ENCODE results near the gene PELI2. TPM values are rescaled to one million over a fixed set of nuclear protein-coding genes. Genes with fewer than 3 reads are reported as not detected.

Gene PELI2
- total and polyA plus RNA-seq, 5 donors from 2014 or later, result 0.07 to 5.8 (median 1.3) TPM

DNA sequence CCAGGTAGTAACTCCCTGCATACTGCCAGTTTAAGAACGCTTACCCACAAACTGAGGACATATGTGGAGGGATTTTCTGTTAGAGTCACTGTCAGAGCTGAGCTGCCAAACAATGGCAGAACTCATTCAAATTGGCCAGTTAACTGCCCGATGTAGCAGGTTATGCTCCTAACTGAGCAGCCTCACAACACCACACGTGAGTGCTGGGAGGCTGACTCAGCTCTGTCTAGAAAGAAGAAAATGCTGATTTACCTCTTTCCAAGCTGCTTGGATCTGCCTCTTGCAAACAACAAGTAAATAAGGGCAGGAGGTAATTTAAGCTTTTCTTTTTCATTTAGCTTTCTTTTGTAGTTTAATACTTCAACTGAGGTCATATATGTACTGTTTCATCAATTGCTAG is 195.6 kb downstream of the PELI2 start:
- DNase-seq (no peak), ATAC-seq (ENCODE audit: low read depth in 2 of 2) (no peak)
- Mint-ChIP-seq H3K4me3 (no peak overlapping the region), H3K27me3 (no peaks in the 10 kb centered on the region), H3K36me3 (peaks cover 14% of the 10 kb centered on the region), H3K9me3 (peaks cover 0 to 4% (median 1%) of the 10 kb centered on the region in 7 donors), H3K27ac (no peak overlapping the region), H3K4me1 (peaks cover 0 to 5% (median 0%) of the 10 kb centered on the region in 4 donors)
- Histone ChIP-seq H3K36me3 (ENCODE audit: control insufficient read depth, insufficient read depth, low read length) (no peaks in the 10 kb centered on the region), H3K4me3 (ENCODE audit: low read depth, low read length) (no peak overlapping the region), H3K4me1 (ENCODE audit: control insufficient read depth, insufficient read depth, low read length, poor library complexity, severe bottlenecking) (no peaks in the 10 kb centered on the region), H3K9me3 (ENCODE audit: control insufficient read depth in 2 of 2, low read length in 2 of 2) (no peaks in the 10 kb centered on the region), H3K27me3 (ENCODE audit: control insufficient read depth, insufficient read depth, low read length) (no peaks in the 10 kb centered on the region), H3K27ac (ENCODE audit: insufficient read depth, low read length, poor library complexity, severe bottlenecking) (no peak overlapping the region)

DNA sequence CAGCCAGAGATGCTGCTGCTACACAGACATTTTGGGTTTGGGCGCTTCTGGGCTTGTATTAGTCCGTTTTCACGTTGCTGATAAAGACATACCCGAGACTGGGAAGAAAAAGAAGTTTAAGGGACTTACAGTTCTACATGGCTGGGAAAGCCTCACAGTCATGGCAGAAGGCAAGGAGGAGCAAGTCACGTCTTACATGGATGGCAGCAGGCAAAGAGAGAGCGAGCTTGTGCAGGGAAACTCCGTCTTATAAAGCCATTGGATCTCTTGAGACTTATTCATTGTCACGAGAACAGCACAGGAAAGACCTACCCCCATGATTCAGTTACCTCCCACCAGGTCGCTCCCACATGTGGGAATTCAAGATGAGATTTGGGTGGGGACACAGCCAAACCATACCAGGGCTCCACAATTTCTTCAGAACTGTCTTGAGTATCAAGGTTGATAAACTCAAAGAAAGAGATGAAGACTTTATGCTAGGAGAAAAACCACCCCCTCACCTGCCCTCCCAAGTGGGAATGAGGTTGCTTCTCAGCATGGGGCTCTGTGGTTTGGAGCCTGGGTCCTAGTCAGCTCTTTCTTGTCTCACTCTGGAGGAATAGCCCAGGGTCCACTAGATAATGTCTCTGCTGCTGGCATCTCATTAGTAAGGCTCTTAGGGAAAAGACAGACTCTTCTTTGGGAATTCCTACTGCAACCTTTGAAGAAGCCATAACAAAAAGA is 200.3 kb downstream of the PELI2 start:
- ATAC-seq (ENCODE audit: low read depth in 2 of 2), result no peak
- Histone ChIP-seq H3K4me1 (ENCODE audit: control insufficient read depth, insufficient read depth, low read length, poor library complexity, severe bottlenecking) (no peaks in the 10 kb centered on the region), H3K9me3 (ENCODE audit: control insufficient read depth in 2 of 2, low read length in 2 of 2) (no peaks in the 10 kb centered on the region), H3K27ac (ENCODE audit: insufficient read depth, low read length, poor library complexity, severe bottlenecking) (no peak overlapping the region), H3K36me3 (ENCODE audit: control insufficient read depth, insufficient read depth, low read length) (no peaks in the 10 kb centered on the region), H3K4me3 (ENCODE audit: low read depth, low read length) (no peak overlapping the region), H3K27me3 (ENCODE audit: control insufficient read depth, insufficient read depth, low read length) (no peaks in the 10 kb centered on the region)
- Mint-ChIP-seq H3K4me3 (no peak overlapping the region), H3K27ac (no peak overlapping the region), H3K27me3 (no peaks in the 10 kb centered on the region), H3K4me1 (peaks cover 0 to 5% (median 0%) of the 10 kb centered on the region in 4 donors), H3K36me3 (peaks cover 14% of the 10 kb centered on the region), H3K9me3 (peaks cover 0 to 4% (median 1%) of the 10 kb centered on the region in 7 donors)
- DNase-seq, result no peak

DNA sequence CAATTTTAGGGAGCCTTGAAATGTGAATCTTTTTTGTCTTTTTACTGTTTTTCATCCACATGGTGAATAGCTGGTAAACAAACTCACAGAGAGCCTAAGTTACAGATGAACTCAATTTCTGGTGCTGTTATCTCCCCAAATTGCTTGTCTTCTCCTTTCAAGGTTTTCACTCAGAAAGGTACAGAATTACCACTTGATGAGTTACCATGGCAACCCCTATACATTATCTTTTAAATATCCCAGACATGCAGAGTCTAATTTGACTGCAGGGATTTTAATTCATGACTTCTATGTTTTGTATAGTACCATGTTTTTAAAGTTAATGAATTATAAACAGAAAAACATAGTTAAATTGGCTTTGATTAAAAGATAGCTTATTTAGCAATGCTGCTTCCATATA is 203.7 kb downstream of the PELI2 start:
- Mint-ChIP-seq H3K4me1 (no peaks in the 10 kb centered on the region), H3K4me3 (no peak overlapping the region), H3K9me3 (peaks cover 0 to 1% (median 0%) of the 10 kb centered on the region in 7 donors), H3K36me3 (peaks cover 5% of the 10 kb centered on the region), H3K27ac (no peak overlapping the region), H3K27me3 (no peaks in the 10 kb centered on the region)
- ATAC-seq (ENCODE audit: low read depth in 2 of 2), result no peak
- no peaks in the 10 kb centered on the region for H3K27me3 ChIP-seq (ENCODE audit: control insufficient read depth, insufficient read depth, low read length)
- H3K27ac ChIP-seq (ENCODE audit: insufficient read depth, low read length, poor library complexity, severe bottlenecking), result no peak overlapping the region
- no peaks in the 10 kb centered on the region for H3K36me3 ChIP-seq (ENCODE audit: control insufficient read depth, insufficient read depth, low read length)
- DNase-seq, result no peak
- no peak overlapping the region for H3K4me3 ChIP-seq (ENCODE audit: low read depth, low read length)
- H3K4me1 ChIP-seq (ENCODE audit: control insufficient read depth, insufficient read depth, low read length, poor library complexity, severe bottlenecking), result no peaks in the 10 kb centered on the region
- H3K9me3 ChIP-seq (ENCODE audit: control insufficient read depth in 2 of 2, low read length in 2 of 2), result no peaks in the 10 kb centered on the region

DNA sequence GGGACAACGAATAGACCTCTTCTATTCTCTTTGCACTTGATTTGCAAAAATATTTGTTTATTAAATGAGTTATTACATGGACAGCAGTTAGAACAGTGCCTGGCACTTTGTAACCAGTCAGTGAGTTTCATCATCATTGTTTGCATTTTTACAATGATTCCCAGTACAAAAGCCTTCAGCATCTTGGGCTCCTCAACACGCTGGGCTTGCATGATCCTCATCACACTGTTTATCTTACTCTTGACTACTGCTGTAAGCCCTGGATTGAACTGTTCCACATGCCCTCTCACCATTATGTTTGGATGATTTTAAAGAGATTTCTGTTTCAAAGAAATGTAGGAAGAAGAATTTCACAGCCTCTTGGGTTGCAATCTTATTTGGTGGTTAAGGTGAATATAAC is 204.3 kb downstream of the PELI2 start:
- no peaks in the 10 kb centered on the region for H3K27me3 Mint-ChIP-seq
- no peak overlapping the region for H3K4me3 ChIP-seq (ENCODE audit: low read depth, low read length)
- no peak overlapping the region for H3K27ac Mint-ChIP-seq

DNA sequence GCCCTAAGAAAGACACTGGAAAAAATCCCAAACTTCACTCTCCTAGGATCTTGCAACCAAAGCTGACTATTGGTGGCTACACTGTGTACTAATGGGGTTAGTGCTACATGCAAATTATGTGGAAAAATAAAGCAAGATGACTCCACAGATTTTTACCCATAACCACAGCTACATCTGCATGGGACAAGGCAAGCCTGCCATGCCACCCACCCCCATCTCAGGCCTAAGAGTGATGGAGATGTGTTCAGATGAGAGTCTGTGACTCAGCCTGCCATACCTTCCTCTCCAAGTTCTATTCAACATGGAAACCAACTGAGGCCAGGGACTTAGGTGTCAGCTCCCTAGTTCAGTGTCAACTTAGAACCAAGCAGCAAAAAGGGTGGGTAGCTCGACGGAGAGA is 206.2 kb downstream of the PELI2 start:
- H3K9me3 Mint-ChIP-seq, result peaks cover 0 to 1% (median 0%) of the 10 kb centered on the region in 7 donors
- Histone ChIP-seq H3K4me1 (ENCODE audit: control insufficient read depth, insufficient read depth, low read length, poor library complexity, severe bottlenecking) (no peaks in the 10 kb centered on the region), H3K36me3 (ENCODE audit: control insufficient read depth, insufficient read depth, low read length) (no peaks in the 10 kb centered on the region), H3K4me3 (ENCODE audit: low read depth, low read length) (no peak overlapping the region), H3K27ac (ENCODE audit: insufficient read depth, low read length, poor library complexity, severe bottlenecking) (no peak overlapping the region), H3K27me3 (ENCODE audit: control insufficient read depth, insufficient read depth, low read length) (no peaks in the 10 kb centered on the region), H3K9me3 (ENCODE audit: control insufficient read depth in 2 of 2, low read length in 2 of 2) (no peaks in the 10 kb centered on the region)
- H3K27me3 Mint-ChIP-seq, result no peaks in the 10 kb centered on the region
- no peak overlapping the region for H3K4me3 Mint-ChIP-seq
- no peaks in the 10 kb centered on the region for H3K4me1 Mint-ChIP-seq
- no peak overlapping the region for H3K27ac Mint-ChIP-seq
- no peaks in the 10 kb centered on the region for H3K36me3 Mint-ChIP-seq
- DNase-seq, result no peak
- ATAC-seq (ENCODE audit: low read depth in 2 of 2), result no peak

More for the DNA sequence above, 204.3 kb downstream of the PELI2 start:
- Mint-ChIP-seq H3K9me3 (peaks cover 0 to 1% (median 0%) of the 10 kb centered on the region in 7 donors), H3K36me3 (peaks cover 5% of the 10 kb centered on the region), H3K4me1 (no peaks in the 10 kb centered on the region), H3K4me3 (no peak overlapping the region)
- H3K9me3 ChIP-seq (ENCODE audit: control insufficient read depth in 2 of 2, low read length in 2 of 2), result no peaks in the 10 kb centered on the region
- H3K27me3 ChIP-seq (ENCODE audit: control insufficient read depth, insufficient read depth, low read length), result no peaks in the 10 kb centered on the region
- no peaks in the 10 kb centered on the region for H3K4me1 ChIP-seq (ENCODE audit: control insufficient read depth, insufficient read depth, low read length, poor library complexity, severe bottlenecking)
- DNase-seq, result no peak
- H3K36me3 ChIP-seq (ENCODE audit: control insufficient read depth, insufficient read depth, low read length), result no peaks in the 10 kb centered on the region
- no peak overlapping the region for H3K27ac ChIP-seq (ENCODE audit: insufficient read depth, low read length, poor library complexity, severe bottlenecking)
- no peak for ATAC-seq (ENCODE audit: low read depth in 2 of 2)

DNA sequence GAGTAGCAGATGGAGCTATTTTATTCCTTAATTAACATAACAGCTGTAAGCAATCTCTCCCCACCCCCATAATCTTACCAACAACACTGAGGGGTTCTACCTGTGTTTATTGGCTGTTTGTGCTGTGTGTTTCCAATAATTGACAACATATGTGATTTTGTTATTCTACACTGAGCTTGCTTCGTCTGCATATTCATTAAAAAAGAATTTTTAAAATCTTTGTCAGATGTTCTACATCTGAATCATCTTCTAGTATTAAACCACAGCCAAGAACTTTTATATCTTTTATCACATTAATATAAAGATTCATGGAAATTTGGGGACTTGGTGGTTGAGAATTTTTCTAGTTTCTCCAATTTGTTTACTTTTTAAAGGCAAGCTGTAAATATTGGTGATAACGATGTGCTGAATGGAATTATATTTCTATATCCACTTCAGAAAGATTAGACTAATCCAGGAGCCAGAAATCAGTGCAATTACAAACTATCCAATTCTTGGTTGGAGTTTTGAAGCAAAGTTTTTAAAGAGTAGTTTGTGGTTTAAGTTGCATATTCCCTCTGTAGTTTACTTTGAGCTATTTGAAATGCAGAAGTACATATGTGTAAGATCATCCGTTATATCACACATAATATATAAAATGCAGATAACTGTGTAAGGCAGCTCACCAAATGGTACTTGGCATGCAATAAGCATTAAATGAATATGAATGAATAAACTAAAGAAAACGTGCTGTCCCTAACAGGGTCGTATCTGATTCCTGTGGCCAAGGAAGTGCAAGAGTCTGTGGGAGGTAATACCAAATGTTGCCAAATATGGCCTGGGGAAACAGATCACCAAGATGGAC is 206.9 kb downstream of the PELI2 start:
- H3K36me3 Mint-ChIP-seq, result no peaks in the 10 kb centered on the region
- H3K4me1 Mint-ChIP-seq, result no peaks in the 10 kb centered on the region
- no peaks in the 10 kb centered on the region for H3K9me3 ChIP-seq (ENCODE audit: control insufficient read depth in 2 of 2, low read length in 2 of 2)
- H3K9me3 Mint-ChIP-seq, result peaks cover 0 to 1% (median 0%) of the 10 kb centered on the region in 7 donors
- no peaks in the 10 kb centered on the region for H3K27me3 Mint-ChIP-seq
- no peaks in the 10 kb centered on the region for H3K4me1 ChIP-seq (ENCODE audit: control insufficient read depth, insufficient read depth, low read length, poor library complexity, severe bottlenecking)
- H3K27me3 ChIP-seq (ENCODE audit: control insufficient read depth, insufficient read depth, low read length), result no peaks in the 10 kb centered on the region
- no peak overlapping the region for H3K27ac ChIP-seq (ENCODE audit: insufficient read depth, low read length, poor library complexity, severe bottlenecking)
- H3K36me3 ChIP-seq (ENCODE audit: control insufficient read depth, insufficient read depth, low read length), result no peaks in the 10 kb centered on the region
- H3K4me3 Mint-ChIP-seq, result no peak overlapping the region
- H3K27ac Mint-ChIP-seq, result no peak overlapping the region
- DNase-seq (no peak), ATAC-seq (ENCODE audit: low read depth in 2 of 2) (no peak)
- H3K4me3 ChIP-seq (ENCODE audit: low read depth, low read length), result no peak overlapping the region

DNA sequence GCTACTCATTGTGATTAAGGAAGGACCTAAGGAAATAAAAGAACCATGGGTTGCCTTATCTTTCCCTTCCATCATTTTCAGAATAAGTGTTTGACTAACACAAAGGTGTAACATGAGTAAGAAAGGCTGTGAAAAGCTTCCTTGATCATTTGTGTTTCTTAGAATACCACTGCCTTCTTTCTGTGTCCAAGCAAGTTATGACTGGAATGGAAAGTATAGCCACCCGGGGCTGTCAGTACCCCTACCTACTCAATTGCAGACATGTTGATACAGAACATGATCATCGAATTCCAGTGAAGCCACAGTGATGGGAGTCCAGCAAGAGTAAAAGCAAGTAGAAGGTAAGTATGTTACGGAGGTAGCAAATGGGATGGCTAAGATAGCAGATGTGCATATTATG is 209.8 kb downstream of the PELI2 start:
- DNase-seq, result no peak
- Mint-ChIP-seq H3K4me3 (no peak overlapping the region), H3K36me3 (no peaks in the 10 kb centered on the region), H3K4me1 (no peaks in the 10 kb centered on the region), H3K27ac (peak overlapping the region in 1 of 3 donors; percentile 45), H3K27me3 (no peaks in the 10 kb centered on the region), H3K9me3 (no peaks in the 10 kb centered on the region)
- no peak overlapping the region for H3K4me3 ChIP-seq (ENCODE audit: low read depth, low read length)
- no peaks in the 10 kb centered on the region for H3K4me1 ChIP-seq (ENCODE audit: control insufficient read depth, insufficient read depth, low read length, poor library complexity, severe bottlenecking)
- no peaks in the 10 kb centered on the region for H3K9me3 ChIP-seq (ENCODE audit: control insufficient read depth in 2 of 2, low read length in 2 of 2)
- no peak overlapping the region for H3K27ac ChIP-seq (ENCODE audit: insufficient read depth, low read length, poor library complexity, severe bottlenecking)
- no peaks in the 10 kb centered on the region for H3K27me3 ChIP-seq (ENCODE audit: control insufficient read depth, insufficient read depth, low read length)
- no peaks in the 10 kb centered on the region for H3K36me3 ChIP-seq (ENCODE audit: control insufficient read depth, insufficient read depth, low read length)
- ATAC-seq (ENCODE audit: low read depth in 2 of 2), result no peak

All from CD4-positive, CD25-positive, alpha-beta regulatory T cell (primary cell).